Activated CD4-positive, alpha-beta T cell treated with anti-CD3 and anti-CD28 coated beads, Interleukin-2, amount 50 U/mL, for 24 hours (primary cell): ENCODE data around the gene ECT2L.

Experiments
- DNase-seq, 2 donors: peaks; one replicate each; pipeline ENCODE4 v3.0.0-alpha.2; 2020; ENCODE audit warnings: low read depth in 1 of 2, low spot score in 1 of 2

Gene ECT2L

GRCh38 chr6:138805016-138805765 lies 9.3 kb downstream of the ECT2L start:
- no peak for DNase-seq

- DNase-seq, result no peak
Measured at GRCh38 chr6:138806889-138807288, 11.0 kb downstream of the ECT2L start.

GRCh38 chr6:138809677-138810076 lies 13.8 kb downstream of the ECT2L start:
- no peak for DNase-seq

- no peak for DNase-seq
Measured at GRCh38 chr6:138811866-138812265, 16.0 kb downstream of the ECT2L start.

- DNase-seq, result no peak
Measured at GRCh38 chr6:138814179-138814834, 18.4 kb downstream of the ECT2L start.

- DNase-seq, result no peak
Measured at GRCh38 chr6:138815221-138815620, 19.3 kb downstream of the ECT2L start.

- DNase-seq, result peak in 1 of 2 donors; percentile 10
Measured at GRCh38 chr6:138815797-138816528, 20.1 kb downstream of the ECT2L start.

DNA sequence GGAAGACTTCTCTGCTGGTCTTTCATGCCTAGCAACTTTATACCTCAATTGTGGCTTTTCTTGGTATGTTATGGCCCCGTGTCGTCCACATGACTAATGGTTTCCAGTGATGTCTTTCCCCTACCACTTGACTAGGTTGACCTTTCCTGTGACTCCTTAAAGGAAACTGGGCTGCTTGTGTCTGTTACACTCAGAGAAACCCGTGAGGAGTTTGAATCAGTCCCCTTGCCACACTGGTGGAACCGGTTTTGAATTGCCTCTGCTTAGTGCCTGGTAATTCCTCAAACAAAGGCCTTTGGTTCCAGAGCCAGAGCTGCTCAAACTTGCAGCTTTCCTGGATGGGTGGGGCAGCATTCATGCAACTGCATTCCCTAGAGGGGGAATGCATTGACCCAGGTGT lies 21.9 kb downstream of the ECT2L start:
- DNase-seq, result no peak

- no peak for DNase-seq
Measured at GRCh38 chr6:138818496-138819194, 22.8 kb downstream of the ECT2L start.

DNA sequence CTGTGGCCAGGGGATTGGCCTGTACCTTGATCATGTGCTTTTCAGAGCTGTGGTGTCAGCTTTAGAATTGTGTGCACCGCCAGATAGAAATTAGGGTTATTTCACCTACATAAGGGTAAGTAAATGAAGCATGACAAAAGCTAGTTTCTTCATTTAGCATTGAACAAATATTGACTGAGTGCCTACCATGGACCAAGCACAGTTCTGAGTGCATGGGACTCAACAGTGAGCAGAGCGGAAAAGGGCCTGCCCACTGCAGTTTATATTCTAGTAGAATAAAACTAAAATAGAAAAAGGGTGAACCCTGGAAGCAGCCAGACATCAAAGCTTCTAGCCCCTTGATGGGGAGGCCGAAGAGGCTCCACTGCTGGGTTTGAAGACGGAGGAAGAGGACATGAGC lies 25.6 kb downstream of the ECT2L start:
- DNase-seq, result no peak

GRCh38 chr6:138824482-138825144 lies 28.7 kb downstream of the ECT2L start:
- no peak for DNase-seq

GRCh38 chr6:138830248-138830647 lies 34.4 kb downstream of the ECT2L start:
- no peak for DNase-seq

DNA sequence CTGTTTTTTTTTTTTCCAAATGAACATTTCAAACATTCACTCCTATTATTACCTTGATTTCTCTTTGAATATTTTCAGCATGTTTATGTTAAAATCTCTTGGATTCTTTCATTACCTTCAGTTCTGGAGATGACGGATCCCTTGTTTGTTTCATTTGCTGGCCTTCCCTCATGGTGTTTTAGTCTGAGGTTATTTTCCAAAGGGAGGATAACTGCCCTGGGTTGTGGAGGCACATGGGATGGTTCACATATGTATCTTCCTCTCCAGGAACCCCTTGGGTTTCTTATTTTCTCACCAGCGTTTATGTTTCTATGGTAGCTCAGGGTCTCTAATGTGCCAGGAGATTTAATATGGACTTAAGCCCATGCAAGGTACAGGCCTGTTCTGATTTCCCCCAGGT lies 36.3 kb downstream of the ECT2L start:
- no peak for DNase-seq

DNA sequence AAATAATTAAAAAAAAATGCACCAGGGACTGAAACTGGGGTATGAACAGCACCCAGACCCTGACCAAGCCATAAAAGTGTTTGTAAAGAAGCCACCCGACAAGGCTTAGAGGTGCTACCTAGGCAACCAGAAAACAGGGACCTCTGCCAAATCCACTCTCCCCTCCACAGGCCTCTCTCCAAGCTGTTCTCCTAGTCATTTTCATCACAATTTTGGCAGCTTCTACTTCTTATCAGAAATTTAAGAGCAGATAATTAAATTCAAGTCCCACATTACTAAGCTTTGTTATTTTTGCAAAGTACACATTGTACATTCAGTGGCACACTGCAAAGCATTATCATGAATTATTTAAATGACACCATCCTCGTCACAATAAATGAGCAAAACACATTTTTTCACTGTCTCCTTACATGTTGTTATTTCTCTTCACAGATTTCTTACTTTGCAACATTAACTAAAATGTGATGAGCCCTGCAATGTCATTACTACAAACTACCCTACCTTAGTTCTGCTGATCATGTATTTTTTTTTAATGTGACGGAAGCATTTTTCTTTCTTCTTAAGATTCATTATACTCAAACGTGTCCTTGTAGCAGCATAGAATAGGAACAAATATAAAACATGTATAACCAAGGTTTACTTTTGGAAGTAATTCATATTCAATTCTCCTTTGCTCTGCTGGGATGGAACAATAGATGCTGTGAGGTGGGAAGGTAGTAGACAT lies 38.1 kb downstream of the ECT2L start:
- DNase-seq, result no peak

DNA sequence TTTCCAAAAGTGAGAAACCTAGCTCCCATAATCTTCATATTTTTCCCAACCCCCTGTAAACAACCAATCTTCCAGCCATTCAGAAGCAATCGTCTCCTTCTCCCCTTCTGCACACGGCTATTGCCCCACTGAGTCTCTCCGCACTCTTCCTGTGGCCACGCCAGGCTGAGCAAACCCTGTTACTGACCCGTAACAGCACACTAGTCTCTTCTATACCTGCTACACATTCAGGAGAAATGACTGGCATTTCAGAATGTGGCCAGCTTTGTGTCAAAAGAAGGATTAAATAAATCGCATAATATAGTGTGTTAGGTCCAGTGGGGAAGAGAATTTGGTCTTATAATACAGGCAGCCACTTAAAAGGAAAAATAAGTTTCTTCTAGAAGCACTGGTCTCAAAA lies 41.4 kb downstream of the ECT2L start:
- DNase-seq, result no peak

GRCh38 chr6:138844192-138844591 lies 48.3 kb downstream of the ECT2L start:
- no peak for DNase-seq

GRCh38 chr6:138847884-138848283 lies 52.0 kb downstream of the ECT2L start:
- DNase-seq, result no peak

GRCh38 chr6:138848461-138848860 lies 52.6 kb downstream of the ECT2L start:
- DNase-seq, result no peak

DNA sequence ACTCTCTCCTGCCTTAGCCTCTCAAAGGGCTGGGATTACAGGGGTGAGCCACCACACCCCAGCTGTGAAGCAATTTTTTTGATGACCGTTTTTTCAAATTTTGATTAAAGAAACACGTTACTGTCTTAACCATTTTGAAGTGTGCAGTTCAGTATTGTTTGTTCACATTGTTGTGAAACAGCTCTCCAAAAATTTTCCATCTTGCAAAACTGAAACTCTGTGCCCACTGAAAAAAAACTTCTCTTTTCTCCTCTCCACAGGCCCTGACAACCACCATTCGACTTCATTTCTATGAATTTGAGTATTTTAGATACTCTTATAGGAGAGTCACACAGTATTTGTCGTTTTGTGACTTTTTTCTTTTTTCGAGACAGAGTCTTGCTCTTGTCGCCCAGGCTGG lies 53.9 kb downstream of the ECT2L start:
- DNase-seq, result no peak

DNA sequence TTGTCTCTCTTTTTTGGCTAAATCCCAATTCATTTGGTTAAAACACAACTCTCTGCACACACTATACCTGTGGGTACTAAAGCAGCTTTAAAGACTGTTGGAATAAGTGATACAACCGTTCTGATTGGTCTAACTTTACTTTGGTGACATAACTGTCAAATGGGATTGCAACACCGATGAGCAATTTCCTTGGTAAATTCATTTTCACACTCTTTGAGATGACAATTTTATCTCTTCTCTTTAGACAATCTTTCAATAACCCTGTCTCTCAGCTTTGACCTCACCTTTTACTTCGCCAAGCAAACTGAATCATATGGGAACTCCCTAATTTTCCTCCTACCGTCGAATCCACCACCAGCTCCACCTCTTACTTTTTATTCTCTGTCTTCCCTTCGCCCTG lies 60.8 kb downstream of the ECT2L start:
- DNase-seq, result no peak
